Endometrial microvascular endothelial cells (primary cell): ENCODE measurements around the gene TAF11L14. TPM values are rescaled to one million over a fixed set of nuclear protein-coding genes. Genes with fewer than 3 reads are reported as not detected.

Experiments
- in situ Hi-C: cut with HindIII; loops from 2 replicates; pipeline ENCODE4 v1.10.0; 2017; ENCODE audit warnings: low sequenced_read_pairs, low pct_unique_long_range_greater_than_20kb; ENCODE audit errors: inconsistent ontology term
- total RNA-seq: library from RNA; depleted of rRNA; stranded (reverse); fragments of >200 nt; gene quantifications from one replicate; pipeline ENCODE4 v1.2.3, GENCODE V29; 2015; ENCODE audit errors: inconsistent ontology term

TAF11L14 gene
- total RNA-seq, 1 donor from 2014 or later: not detected

DNA sequence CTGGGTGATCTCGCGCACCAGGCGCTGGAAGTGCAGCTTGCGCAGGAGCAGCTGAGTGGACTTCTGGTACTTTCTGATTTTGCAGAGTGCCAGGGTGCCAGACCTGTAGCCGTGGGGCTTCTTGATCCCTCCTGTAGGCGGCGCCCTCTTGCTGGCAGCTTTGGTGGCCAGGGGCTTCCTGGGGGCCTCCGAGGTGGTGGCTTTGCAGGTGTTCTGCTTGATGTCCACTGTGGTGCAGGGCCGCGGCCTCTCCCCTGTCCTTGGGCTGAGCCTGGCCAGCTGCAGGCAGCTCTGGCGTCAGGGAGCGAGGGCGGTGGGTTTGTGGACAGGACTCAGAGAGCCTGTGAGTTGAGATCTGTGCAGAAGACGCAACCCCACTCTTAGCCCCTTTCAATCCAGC is 36.1 kb downstream of the TAF11L14 start:
- in situ Hi-C loops: no loop called here

DNA sequence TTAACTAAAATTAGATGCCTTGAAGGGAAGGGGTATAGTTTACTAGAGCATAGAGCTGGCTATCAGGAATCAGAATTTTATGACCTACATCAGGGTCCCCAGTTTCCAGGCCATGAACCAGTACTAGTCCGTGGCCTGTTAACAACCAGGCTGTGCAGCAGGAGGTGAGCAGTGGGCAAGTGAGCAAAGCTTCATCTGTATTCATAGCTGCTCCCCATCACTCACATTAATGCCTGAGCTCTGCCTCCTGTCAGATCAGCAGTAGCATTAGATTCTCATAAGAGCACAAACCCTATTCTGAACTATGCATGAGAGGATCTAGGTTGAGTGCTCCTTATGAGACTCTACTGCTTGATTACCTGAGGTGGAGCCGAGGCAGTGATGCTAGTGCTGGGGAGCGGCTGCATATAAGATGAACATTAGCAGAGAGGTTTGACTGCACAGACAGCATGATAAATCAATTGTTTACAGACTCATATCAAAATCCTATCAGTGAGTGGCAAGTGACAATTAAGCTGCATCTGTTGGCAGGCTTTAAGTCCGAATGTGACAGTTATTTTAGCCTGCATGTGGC is 44.6 kb downstream of the TAF11L14 start:
- in situ Hi-C loops: no loop called here

DNA sequence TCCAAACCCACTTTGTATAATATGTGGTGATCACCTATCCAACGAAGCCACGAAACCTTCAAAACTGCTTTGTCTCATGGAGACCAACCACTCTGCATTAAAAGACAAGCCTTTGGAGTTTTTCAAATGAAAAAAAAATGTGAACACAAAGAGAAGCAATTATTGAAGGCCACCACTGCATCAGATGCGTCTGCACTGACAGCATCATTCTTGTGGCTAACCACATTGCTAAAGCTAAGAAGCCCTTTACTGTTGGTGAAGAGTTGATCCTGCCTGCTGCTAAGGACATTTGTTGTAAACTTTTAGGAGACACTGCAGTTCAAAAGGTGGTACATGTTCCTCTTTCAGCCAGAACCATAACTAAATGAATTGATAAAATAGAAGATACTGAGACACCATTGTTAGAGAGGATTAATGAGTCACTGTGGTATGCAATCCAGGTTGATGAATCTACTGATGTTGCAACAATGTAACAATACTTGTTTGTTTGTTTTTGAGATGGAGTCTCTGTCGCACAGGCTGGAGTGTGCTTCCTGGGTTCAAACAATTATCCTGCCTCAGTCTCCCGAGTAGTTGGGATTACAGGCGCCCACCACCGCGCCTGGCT is 45.4 kb downstream of the TAF11L14 start:
- in situ Hi-C loops: no loop called here

DNA sequence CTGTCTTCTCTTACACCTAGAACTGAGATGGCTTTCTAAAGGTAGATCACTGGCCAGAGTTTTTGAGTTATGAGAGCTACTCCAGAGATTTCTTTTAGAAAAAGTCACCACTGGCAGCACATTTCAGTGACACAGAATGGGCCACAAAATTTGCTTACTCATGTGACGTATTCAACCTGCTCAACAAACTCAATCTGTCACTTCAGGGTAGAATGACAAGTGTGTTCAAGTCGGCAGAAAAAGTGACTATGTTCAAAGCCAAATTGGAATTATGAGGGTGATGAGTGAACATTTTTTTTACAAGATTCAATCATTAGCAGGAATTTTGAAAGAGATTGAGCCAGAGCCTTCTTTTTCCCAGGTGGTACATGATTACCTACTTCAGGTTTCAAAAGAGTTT is 46.5 kb downstream of the TAF11L14 start:
- in situ Hi-C loops: no loop called here

Other genes starting within 250 kb of the TAF11L14 start
- not detected for gene TAF11L2, start 136.2 kb upstream of the TAF11L14 start, total RNA-seq
- gene TAF11L3, start 116.1 kb upstream of the TAF11L14 start, total RNA-seq: not detected
- not detected for gene TAF11L4, start 112.7 kb upstream of the TAF11L14 start, total RNA-seq
- not detected for gene TAF11L5, start 109.2 kb upstream of the TAF11L14 start, total RNA-seq
- not detected for gene TAF11L6, start 105.8 kb upstream of the TAF11L14 start, total RNA-seq
- gene TAF11L7, start 48.7 kb upstream of the TAF11L14 start, total RNA-seq: not detected
- gene TAF11L8, start 43.5 kb upstream of the TAF11L14 start, total RNA-seq: not detected
- gene TAF11L9, start 40.1 kb upstream of the TAF11L14 start, total RNA-seq: not detected
- not detected for gene TAF11L10, start 36.6 kb upstream of the TAF11L14 start, total RNA-seq
- gene TAF11L11, start 30.3 kb upstream of the TAF11L14 start, total RNA-seq: not detected
- gene TAF11L12, start 24.1 kb upstream of the TAF11L14 start, total RNA-seq: not detected
- gene TAF11L13, start 2.4 kb upstream of the TAF11L14 start, total RNA-seq: not detected